ENCODE results near the gene SLC10A4. TPM values are rescaled to one million over a fixed set of nuclear protein-coding genes. Genes with fewer than 3 reads are reported as not detected.
"Not testable (repeated sequence)": the region's sequence is repeated elsewhere in the genome, so short reads cannot be mapped to it uniquely, and the experiment has no call there.

SLC10A4 gene
- 0.21 TPM for total RNA-seq

- TF ChIP-seq CTCF (IDR thresholded peaks at IDR 0.05): no peak
Measured at GRCh38 chr4:48483006-48483776, at the start of gene SLC10A4. SLC10A4 (plus strand) TSS chr4:48483343; CDS start chr4:48483562, 219 bp downstream.

GRCh38 chr4:48436318-48436717, 46.8 kb upstream of the SLC10A4 start:
- Histone ChIP-seq H3K9me3 (no peaks in the 10 kb centered on the region), H3K27ac (no peak overlapping the region), H3K4me3 (no peak overlapping the region), H3K4me1 (peaks cover 0 to 4% of the 10 kb centered on the region in 2 donors), H3K36me3 (no peaks in the 10 kb centered on the region), H3K27me3 (no peaks in the 10 kb centered on the region)
- no peak for TF ChIP-seq CTCF (IDR thresholded peaks at IDR 0.05)
- no peak for DNase-seq (ENCODE audit: low spot score in 2 of 2)
- intact Hi-C loops (cut with DNase I): no loop called here

More at GRCh38 chr4:48483006-48483776, at the start of gene SLC10A4:
- no peaks in the 10 kb centered on the region for H3K36me3 ChIP-seq
- H3K4me3 ChIP-seq: peak within 1 kb of the TSS; percentile 55 to 58
- H3K9me3 ChIP-seq: no peaks in the 10 kb centered on the region
- H3K27me3 ChIP-seq: peaks cover 9% of the 10 kb centered on the region
- intact Hi-C loops (cut with DNase I): no loop called here
- no peak for DNase-seq (ENCODE audit: low spot score in 2 of 2)
- peaks cover 3 to 5% of the 10 kb centered on the region in 2 donors for H3K4me1 ChIP-seq
- no peak within 1 kb of the TSS for H3K27ac ChIP-seq

- Histone ChIP-seq H3K4me3 (no peak overlapping the region), H3K27me3 (no peaks in the 10 kb centered on the region), H3K27ac (no peak overlapping the region), H3K9me3 (no peaks in the 10 kb centered on the region), H3K4me1 (peaks cover 0 to 4% of the 10 kb centered on the region in 2 donors), H3K36me3 (no peaks in the 10 kb centered on the region)
- DNase-seq (ENCODE audit: low spot score in 2 of 2): no peak
- intact Hi-C loops (cut with DNase I): no loop called here
- no peak for TF ChIP-seq CTCF (IDR thresholded peaks at IDR 0.05)
Measured at GRCh38 chr4:48439988-48440387, 43.2 kb upstream of the SLC10A4 start.

GRCh38 chr4:48440914-48441313, 42.2 kb upstream of the SLC10A4 start:
- H3K36me3 ChIP-seq; intact Hi-C loops (cut with DNase I); DNase-seq (ENCODE audit: low spot score in 2 of 2); H3K4me3 ChIP-seq; H3K9me3 ChIP-seq; H3K27me3 ChIP-seq; H3K4me1 ChIP-seq; H3K27ac ChIP-seq: not testable (repeated sequence)

GRCh38 chr4:48445704-48446103, 37.4 kb upstream of the SLC10A4 start:
- no peak for DNase-seq (ENCODE audit: low spot score in 2 of 2)
- peak; percentile 19 to 63 (median 58) for TF ChIP-seq CTCF (IDR thresholded peaks at IDR 0.05)
- intact Hi-C loops (cut with DNase I): loop anchor here (5.0 kb wide), 2 partner anchors 102 to 517 kb away; no protein-coding TSS in a partner anchor
- Histone ChIP-seq H3K36me3 (no peaks in the 10 kb centered on the region), H3K9me3 (no peaks in the 10 kb centered on the region), H3K4me1 (no peaks in the 10 kb centered on the region), H3K4me3 (no peak overlapping the region), H3K27me3 (no peaks in the 10 kb centered on the region), H3K27ac (no peak overlapping the region)

GRCh38 chr4:48446642-48447041, 36.5 kb upstream of the SLC10A4 start:
- intact Hi-C loops (cut with DNase I): loop anchor here (5.0 kb wide), 2 partner anchors 101 to 516 kb away; no protein-coding TSS in a partner anchor
- no peak for DNase-seq (ENCODE audit: low spot score in 2 of 2)

More at GRCh38 chr4:48446642-48447041, 36.5 kb upstream of the SLC10A4 start:
- no peak overlapping the region for H3K27ac ChIP-seq
- H3K9me3 ChIP-seq: no peaks in the 10 kb centered on the region
- no peaks in the 10 kb centered on the region for H3K27me3 ChIP-seq
- H3K4me3 ChIP-seq: no peak overlapping the region
- no peaks in the 10 kb centered on the region for H3K4me1 ChIP-seq
- H3K36me3 ChIP-seq: no peaks in the 10 kb centered on the region
- no peak for TF ChIP-seq CTCF (IDR thresholded peaks at IDR 0.05)
